Stomach (tissue), 4 donors: Measurements from ENCODE around the gene DUSP16.

Source experiments
- EP300 ChIP-seq: sonication (generic); formaldehyde crosslinking; IDR thresholded peaks from one replicate; pipeline ENCODE4 v1.6.1; 2017; ENCODE audit warnings: antibody characterized with exemption
- POLR2A ChIP-seq, 4 donors: fragments of 450-650 bp; IDR thresholded peaks; one replicate each; pipeline ENCODE4 v1.6.1; 2016; ENCODE audit warnings: antibody characterized with exemption in 4 of 4, control low read depth in 2 of 4, mild to moderate bottlenecking in 1 of 4, moderate library complexity in 1 of 4
- POLR2AphosphoS5 ChIP-seq, 3 donors: sonication (generic); formaldehyde crosslinking; IDR thresholded peaks; one replicate each; pipeline ENCODE4 v1.6.1; 2016; ENCODE audit warnings: antibody characterized with exemption in 3 of 3
- TF ChIP-seq, protein P1 (sequence below), 7 experiments: fragments of 450-650 bp in 4 of 7; fragments of 200-600 bp in 3 of 7; sonication (generic) in 3 of 7; IDR thresholded peaks; one replicate each; pipeline ENCODE4 v1.5.1; 2016 to 2019; ENCODE audit warnings: antibody characterized with exemption in 7 of 7, control low read depth in 2 of 7, mild to moderate bottlenecking in 1 of 7

DNA sequence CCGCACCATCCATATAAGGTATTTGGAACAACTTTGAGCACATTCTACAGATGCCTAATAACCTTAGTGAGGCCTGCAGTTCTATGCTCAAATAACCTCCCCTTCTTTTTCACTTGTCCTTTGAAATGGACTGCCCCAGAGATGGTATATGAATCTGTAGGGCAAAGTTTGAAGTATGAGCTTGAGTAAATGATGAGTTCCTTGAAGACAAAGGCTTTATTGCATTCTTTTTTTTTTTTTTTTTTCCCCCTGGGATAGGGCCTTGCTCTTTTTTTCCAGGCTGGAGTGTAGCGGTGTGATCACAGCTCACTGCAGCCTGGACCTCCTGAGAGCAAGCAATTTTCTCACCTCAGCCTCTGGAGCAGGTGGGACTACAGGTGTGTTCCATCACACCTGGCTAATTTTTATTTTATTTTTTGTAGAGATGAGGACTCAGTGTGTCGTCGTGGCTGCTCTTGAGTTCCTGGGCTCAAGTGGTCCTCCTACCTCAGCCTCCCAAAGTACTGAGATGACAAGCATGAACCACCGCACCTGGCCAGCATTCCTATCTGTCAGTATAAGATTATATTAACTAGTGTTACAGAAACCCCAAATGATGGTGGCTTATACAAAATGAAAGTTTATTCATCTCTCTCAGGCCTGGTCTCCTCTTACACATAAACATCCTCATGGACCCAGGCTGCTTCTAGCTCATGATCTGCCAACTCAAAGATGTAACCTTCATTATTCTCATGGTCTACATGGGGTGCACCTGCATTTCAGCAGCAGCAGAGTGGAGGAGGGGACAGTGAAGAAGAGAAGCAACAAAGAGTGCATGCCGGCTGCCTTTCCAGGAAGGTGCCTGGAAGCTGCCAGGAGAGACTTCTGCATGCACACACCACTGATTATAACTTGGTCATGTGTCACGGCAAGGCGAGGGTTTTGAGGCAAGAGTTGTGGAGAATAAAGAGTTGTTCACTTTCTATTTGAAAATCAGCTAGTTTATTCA, 101.4 kb downstream of the DUSP16 start:
- TF ChIP-seq, protein P1, sequence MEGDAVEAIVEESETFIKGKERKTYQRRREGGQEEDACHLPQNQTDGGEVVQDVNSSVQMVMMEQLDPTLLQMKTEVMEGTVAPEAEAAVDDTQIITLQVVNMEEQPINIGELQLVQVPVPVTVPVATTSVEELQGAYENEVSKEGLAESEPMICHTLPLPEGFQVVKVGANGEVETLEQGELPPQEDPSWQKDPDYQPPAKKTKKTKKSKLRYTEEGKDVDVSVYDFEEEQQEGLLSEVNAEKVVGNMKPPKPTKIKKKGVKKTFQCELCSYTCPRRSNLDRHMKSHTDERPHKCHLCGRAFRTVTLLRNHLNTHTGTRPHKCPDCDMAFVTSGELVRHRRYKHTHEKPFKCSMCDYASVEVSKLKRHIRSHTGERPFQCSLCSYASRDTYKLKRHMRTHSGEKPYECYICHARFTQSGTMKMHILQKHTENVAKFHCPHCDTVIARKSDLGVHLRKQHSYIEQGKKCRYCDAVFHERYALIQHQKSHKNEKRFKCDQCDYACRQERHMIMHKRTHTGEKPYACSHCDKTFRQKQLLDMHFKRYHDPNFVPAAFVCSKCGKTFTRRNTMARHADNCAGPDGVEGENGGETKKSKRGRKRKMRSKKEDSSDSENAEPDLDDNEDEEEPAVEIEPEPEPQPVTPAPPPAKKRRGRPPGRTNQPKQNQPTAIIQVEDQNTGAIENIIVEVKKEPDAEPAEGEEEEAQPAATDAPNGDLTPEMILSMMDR (IDR thresholded peaks at IDR 0.05), result no peak
- TF ChIP-seq POLR2A (IDR thresholded peaks at IDR 0.05) (no peak), EP300 (no peak), POLR2AphosphoS5 (IDR thresholded peaks at IDR 0.05) (no peak)
